Ovary (tissue), 9 donors: Measurements from ENCODE around the gene IST1. TPM values are rescaled to one million over a fixed set of nuclear protein-coding genes. Genes with fewer than 3 reads are reported as not detected.

Source experiments
- DNase-seq, 5 donors: peaks; one replicate each; pipeline ENCODE4 v3.0.0-alpha.2; 2019 to 2020
- H3K27ac ChIP-seq, 2 donors: fragments of 200-600 bp; one replicate each; pipeline versions ENCODE4 v1.5.1 to v1.8.0; 2019 to 2022
- H3K27me3 ChIP-seq: fragments of 200-600 bp; one replicate; pipeline ENCODE4 v1.8.0; 2022
- H3K36me3 ChIP-seq: fragments of 200-600 bp; sonication (generic); one replicate; pipeline ENCODE4 v1.5.1; 2019
- H3K4me1 ChIP-seq: one replicate; pipeline ENCODE4 v1.8.1; 2013; ENCODE audit warnings: mild to moderate bottlenecking, moderate library complexity; ENCODE audit not compliant: insufficient read depth
- H3K4me3 ChIP-seq: fragments of 200-600 bp; sonication (generic); one replicate; pipeline ENCODE4 v1.5.1; 2017
- H3K9me3 ChIP-seq, 2 donors: fragments of 200-600 bp in 1 of 2; sonication (generic) in 1 of 2; one replicate each; pipeline versions ENCODE4 v1.5.1 to v1.8.1; 2013 to 2019; ENCODE audit warnings: mild to moderate bottlenecking in 1 of 2, moderate library complexity in 1 of 2
- CTCF ChIP-seq, 3 donors: fragments of 450-650 bp in 2 of 3; fragments of 200-600 bp in 1 of 3; IDR thresholded peaks; one replicate each; pipeline versions ENCODE4 v1.5.1 to v1.8.0; 2016 to 2022; ENCODE audit warnings: antibody characterized with exemption in 3 of 3, mild to moderate bottlenecking in 1 of 3
- EP300 ChIP-seq: sonication (generic); formaldehyde crosslinking; IDR thresholded peaks from one replicate; pipeline ENCODE4 v1.6.1; 2017; ENCODE audit warnings: antibody characterized with exemption
- POLR2A ChIP-seq: fragments of 450-650 bp; IDR thresholded peaks from one replicate; pipeline ENCODE4 v1.6.1; 2017; ENCODE audit warnings: antibody characterized with exemption, mild to moderate bottlenecking, moderate library complexity
- WGBS, 3 donors: extraction: QIAGEN DNeasy Blood & Tissue Kit in 1 of 3; methylation state at CpG; one replicate each; pipeline versions ENCODE4 v1.1.5 to v1.1.7; 2013 to 2017; 5-methylcytosine and 5-hydroxymethylcytosine counted together
- intact Hi-C, 4 donors: fragments of 100-400 bp; cut with DNase I; formaldehyde crosslinking; loops; one replicate each; pipeline versions ENCODE4 v1.11.0 to v1.15.1; 2022 to 2023
- polyA plus RNA-seq, 2 donors: library from polyadenylated mRNA; stranded (reverse); fragments of 200-250 nt in 1 of 2; fragments of 350-450 nt in 1 of 2; fragmentation: Illumina TruSeq in 1 of 2; extraction: RNeasy Lipid Tissue Mini Kit (QIAGEN cat#74804) in 1 of 2; gene quantifications; one replicate each; pipeline ENCODE4 v1.2.3, GENCODE V29; 2013 to 2014
- total RNA-seq, 7 donors: library from RNA; depleted of rRNA in 2 of 7; stranded (reverse); fragments of >200 nt in 2 of 7; fragmentation: NEBNext Ultra II Directional in 3 of 7; extraction: Animal tissue kit (Norgen Biotek cat#: 25700) in 3 of 7; gene quantifications; one replicate each; pipeline versions ENCODE4 v1.1.0 to v1.2.4, GENCODE V29; 2016 to 2023
- donor health status: DM: no; HTN: no; CAD: no; lungs with moderate emphysema.
- donor health status: DM: no; HTN: no; CAD: no.
- donor health status: Bipolar disorder and iron deficiency.
- donor health status: DM: yes; HTN: yes; CAD: no.
- donor health status: DM: no; HTN: no; CAD: no.
- donor health status: DM: yes; HTN: yes; CAD: no.

IST1 gene
- total and polyA plus RNA-seq, 9 donors, result 119 to 324 (median 169) TPM

- no peak overlapping the region for H3K4me3 ChIP-seq
- H3K4me1 ChIP-seq, result peaks cover 6% of the 10 kb centered on the region
- intact Hi-C loops, result no loop called here
- 79 to 83% (median 80%) methylated on average over 2 of the region's 2 CpGs for WGBS, 3 donors
- no peak for DNase-seq
- no peaks in the 10 kb centered on the region for H3K36me3 ChIP-seq
- H3K27ac ChIP-seq, result no peak overlapping the region
- no peak for TF ChIP-seq POLR2A
- TF ChIP-seq CTCF (IDR thresholded peaks at IDR 0.05), result no peak
- TF ChIP-seq EP300, result no peak
- H3K9me3 ChIP-seq, result no peaks in the 10 kb centered on the region
- H3K27me3 ChIP-seq, result no peaks in the 10 kb centered on the region
These were observed 35.7 kb downstream of the IST1 start for GRCh38 chr16:71931001-71931400.

DNA sequence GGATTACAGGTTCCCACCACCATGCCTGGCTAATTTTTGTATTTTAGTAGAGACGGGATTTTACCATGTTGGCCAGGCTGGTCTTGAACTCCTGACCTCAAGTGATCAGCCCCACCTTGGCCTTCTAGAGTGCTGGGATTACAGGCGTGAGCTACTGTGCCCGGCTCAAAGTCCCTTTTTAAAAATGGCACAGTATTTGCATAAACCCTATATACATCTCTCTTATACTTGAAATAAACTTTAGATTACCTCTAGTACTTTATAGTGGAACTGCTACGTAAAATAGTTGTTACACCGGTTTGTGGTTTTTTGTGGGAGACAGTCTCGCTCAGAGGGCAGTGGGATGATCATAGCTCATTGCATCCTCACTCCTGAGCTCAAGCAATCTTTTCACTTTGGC is 36.3 kb downstream of the IST1 start:
- 88 to 93% (median 92%) methylated on average over 6 of the region's 6 CpGs for WGBS, 3 donors
- Histone ChIP-seq H3K27me3 (no peaks in the 10 kb centered on the region), H3K27ac (no peak overlapping the region), H3K4me3 (no peak overlapping the region), H3K4me1 (peaks cover 6% of the 10 kb centered on the region), H3K9me3 (no peaks in the 10 kb centered on the region), H3K36me3 (no peaks in the 10 kb centered on the region)
- no peak for DNase-seq
- intact Hi-C loops, result no loop called here
- no peak for TF ChIP-seq EP300
- no peak for TF ChIP-seq CTCF (IDR thresholded peaks at IDR 0.05)
- no peak for TF ChIP-seq POLR2A

- intact Hi-C loops, result no loop called here
- H3K27ac ChIP-seq, result no peak overlapping the region
- no peak for TF ChIP-seq CTCF (IDR thresholded peaks at IDR 0.05)
- no peak for TF ChIP-seq POLR2A
- TF ChIP-seq EP300, result no peak
These were observed 37.7 kb downstream of the IST1 start for GRCh38 chr16:71933017-71933416.

DNA sequence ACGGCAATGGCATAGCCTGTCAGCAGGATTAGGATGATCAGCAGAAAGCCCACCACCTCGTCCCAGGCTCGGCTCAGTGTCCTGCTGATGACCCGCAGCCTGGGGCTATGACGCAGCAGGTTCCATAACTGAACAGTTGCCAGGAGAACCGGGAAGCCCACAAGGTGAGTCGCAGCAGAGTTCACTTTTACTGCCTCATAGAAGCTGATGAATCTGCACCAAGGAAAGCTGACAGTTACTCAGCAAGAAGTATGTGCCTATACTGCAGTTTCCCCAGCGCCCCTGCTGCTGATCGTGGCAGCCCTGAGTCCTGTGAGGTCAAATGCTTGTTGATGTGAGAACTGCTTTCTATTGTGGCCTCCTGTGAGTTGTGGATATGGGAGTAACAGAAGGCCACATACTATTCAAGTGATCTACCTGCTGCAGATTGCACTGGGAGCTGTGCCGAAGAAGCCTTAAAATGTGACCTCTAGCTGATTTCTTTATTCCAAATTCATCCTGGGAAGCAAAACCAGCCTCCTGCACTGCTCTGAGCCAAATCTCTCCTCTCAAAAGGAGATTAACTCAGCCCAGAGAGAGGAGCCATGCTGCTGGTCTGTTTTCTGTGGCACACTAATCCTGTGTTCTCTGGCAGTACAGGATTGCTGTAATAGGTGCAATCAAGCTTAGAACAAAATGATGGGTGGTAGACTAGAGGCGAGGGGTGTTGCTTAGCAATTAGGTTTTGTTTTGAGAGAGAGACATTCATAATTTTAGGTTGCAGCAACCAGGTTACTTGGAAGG is 38.8 kb downstream of the IST1 start:
- no peak for TF ChIP-seq CTCF (IDR thresholded peaks at IDR 0.05)
- TF ChIP-seq EP300, result no peak
- TF ChIP-seq POLR2A, result no peak
- Histone ChIP-seq H3K4me1 (peaks cover under 1% of the 10 kb centered on the region), H3K27me3 (no peaks in the 10 kb centered on the region), H3K4me3 (no peak overlapping the region), H3K36me3 (no peaks in the 10 kb centered on the region), H3K27ac (no peak overlapping the region), H3K9me3 (no peaks in the 10 kb centered on the region)
- intact Hi-C loops, result no loop called here
- 63 to 69% (median 69%) methylated on average over 11 of the region's 11 CpGs for WGBS, 3 donors
- no peak for DNase-seq

More at GRCh38 chr16:71933017-71933416, 37.7 kb downstream of the IST1 start:
- Histone ChIP-seq H3K27me3 (no peaks in the 10 kb centered on the region), H3K4me1 (peaks cover 2% of the 10 kb centered on the region), H3K4me3 (no peak overlapping the region), H3K36me3 (no peaks in the 10 kb centered on the region), H3K9me3 (no peaks in the 10 kb centered on the region)
- no peak for DNase-seq
- 67 to 74% (median 68%) methylated on average over 1 of the region's 1 CpG for WGBS, 3 donors
